Measurements from ENCODE around the gene PRPS1L1.

DNA sequence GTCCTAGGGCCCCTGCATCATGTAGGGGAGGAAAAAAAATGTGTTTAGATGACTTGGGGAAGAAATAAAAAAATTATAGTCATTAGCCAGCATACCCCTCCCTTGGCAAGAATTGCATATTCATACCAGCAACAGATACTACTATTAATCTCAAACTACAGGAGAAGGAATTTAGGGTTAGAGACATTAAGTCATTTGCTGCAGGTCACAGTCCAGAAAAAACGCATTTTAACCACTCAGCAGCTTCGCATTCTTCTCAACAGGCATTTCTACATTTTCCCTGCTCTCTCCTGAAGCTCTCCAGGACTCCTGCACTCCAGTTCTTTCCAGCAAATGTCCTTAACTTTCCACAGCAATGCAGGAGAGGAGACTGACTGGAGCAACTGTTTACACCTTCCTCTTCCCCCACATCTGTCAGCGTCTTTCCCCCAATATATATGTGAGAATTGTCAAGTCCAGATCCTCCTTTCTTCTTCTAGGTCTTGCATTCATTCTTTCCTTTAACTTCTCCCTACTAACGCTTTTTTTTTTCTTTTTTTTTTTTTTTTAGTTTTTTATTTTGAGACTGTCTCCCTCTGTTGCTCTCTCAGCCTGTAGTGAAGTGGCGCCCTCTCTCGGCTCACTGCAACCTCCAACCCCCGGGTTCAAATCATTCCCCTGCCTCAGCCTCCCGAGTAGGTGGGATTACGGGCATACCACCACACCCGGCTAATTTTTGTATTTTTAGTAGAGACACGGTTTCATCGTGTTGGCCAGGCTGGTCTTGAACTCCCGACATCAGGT is 35.6 kb downstream of the PRPS1L1 start:
- TF ChIP-seq, protein P1, sequence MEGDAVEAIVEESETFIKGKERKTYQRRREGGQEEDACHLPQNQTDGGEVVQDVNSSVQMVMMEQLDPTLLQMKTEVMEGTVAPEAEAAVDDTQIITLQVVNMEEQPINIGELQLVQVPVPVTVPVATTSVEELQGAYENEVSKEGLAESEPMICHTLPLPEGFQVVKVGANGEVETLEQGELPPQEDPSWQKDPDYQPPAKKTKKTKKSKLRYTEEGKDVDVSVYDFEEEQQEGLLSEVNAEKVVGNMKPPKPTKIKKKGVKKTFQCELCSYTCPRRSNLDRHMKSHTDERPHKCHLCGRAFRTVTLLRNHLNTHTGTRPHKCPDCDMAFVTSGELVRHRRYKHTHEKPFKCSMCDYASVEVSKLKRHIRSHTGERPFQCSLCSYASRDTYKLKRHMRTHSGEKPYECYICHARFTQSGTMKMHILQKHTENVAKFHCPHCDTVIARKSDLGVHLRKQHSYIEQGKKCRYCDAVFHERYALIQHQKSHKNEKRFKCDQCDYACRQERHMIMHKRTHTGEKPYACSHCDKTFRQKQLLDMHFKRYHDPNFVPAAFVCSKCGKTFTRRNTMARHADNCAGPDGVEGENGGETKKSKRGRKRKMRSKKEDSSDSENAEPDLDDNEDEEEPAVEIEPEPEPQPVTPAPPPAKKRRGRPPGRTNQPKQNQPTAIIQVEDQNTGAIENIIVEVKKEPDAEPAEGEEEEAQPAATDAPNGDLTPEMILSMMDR (IDR thresholded peaks at IDR 0.05) = no peak
- no peak for TF ChIP-seq POLR2AphosphoS5 (IDR thresholded peaks at IDR 0.05; ENCODE audit: insufficient read depth in 1 of 2, low read depth in 1 of 2)
- TF ChIP-seq POLR2A (IDR thresholded peaks at IDR 0.05) = no peak

Data from vagina (tissue), 2 donors.